22Rv1 (cell line): ENCODE results near the gene GNPDA1.

ENCODE experiments used
- H3K27ac ChIP-seq: fragments of 450-650 bp; 2 replicates; pipeline ENCODE4 v1.5.1; 2017
- ZFX ChIP-seq: fragments of 450-650 bp; IDR thresholded peaks from 2 replicates; pipeline ENCODE4 v1.6.1; 2017; ENCODE audit warnings: antibody characterized with exemption, borderline replicate concordance
- TF ChIP-seq, protein P1 (sequence below): fragments of 450-650 bp; IDR thresholded peaks from 2 replicates; pipeline ENCODE4 v1.5.1; 2017; ENCODE audit warnings: mild to moderate bottlenecking

GNPDA1 gene

DNA sequence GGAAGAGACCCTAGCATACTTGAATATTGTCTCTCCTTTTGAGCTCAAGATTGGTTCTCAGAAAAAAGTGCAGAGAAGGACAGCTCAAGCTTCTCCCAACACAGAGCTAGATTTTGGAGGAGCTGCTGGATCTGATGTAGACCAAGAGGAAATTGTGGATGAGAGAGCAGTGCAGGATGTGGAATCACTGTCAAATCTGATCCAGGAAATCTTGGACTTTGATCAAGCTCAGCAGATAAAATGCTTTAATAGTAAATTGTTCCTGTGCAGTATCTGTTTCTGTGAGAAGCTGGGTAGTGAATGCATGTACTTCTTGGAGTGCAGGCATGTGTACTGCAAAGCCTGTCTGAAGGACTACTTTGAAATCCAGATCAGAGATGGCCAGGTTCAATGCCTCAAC lies 34.4 kb downstream of the GNPDA1 start:
- no peak overlapping the region for H3K27ac ChIP-seq
- TF ChIP-seq, protein P1, sequence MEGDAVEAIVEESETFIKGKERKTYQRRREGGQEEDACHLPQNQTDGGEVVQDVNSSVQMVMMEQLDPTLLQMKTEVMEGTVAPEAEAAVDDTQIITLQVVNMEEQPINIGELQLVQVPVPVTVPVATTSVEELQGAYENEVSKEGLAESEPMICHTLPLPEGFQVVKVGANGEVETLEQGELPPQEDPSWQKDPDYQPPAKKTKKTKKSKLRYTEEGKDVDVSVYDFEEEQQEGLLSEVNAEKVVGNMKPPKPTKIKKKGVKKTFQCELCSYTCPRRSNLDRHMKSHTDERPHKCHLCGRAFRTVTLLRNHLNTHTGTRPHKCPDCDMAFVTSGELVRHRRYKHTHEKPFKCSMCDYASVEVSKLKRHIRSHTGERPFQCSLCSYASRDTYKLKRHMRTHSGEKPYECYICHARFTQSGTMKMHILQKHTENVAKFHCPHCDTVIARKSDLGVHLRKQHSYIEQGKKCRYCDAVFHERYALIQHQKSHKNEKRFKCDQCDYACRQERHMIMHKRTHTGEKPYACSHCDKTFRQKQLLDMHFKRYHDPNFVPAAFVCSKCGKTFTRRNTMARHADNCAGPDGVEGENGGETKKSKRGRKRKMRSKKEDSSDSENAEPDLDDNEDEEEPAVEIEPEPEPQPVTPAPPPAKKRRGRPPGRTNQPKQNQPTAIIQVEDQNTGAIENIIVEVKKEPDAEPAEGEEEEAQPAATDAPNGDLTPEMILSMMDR = no peak
- no peak for TF ChIP-seq ZFX

DNA sequence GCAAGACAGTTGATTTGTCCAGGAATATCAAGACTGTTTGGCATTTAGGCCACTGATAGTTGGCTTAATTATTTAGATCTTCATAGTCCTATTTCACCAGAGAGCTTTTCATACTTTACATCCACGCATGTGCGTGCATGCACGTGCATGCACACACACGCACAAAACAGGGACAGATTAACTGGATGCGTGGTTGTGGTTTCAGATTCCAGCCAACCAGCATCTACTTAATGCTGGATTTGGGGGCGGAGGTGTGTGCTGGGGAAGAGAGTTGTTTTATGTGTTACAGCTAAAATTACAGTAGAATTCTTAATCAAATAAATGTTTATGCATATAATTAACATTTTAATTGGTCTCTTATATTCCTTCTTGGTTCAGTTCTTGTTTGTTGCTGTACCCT lies 36.7 kb downstream of the GNPDA1 start:
- no peak overlapping the region for H3K27ac ChIP-seq
- TF ChIP-seq ZFX = no peak
- TF ChIP-seq, protein P1 = no peak

DNA sequence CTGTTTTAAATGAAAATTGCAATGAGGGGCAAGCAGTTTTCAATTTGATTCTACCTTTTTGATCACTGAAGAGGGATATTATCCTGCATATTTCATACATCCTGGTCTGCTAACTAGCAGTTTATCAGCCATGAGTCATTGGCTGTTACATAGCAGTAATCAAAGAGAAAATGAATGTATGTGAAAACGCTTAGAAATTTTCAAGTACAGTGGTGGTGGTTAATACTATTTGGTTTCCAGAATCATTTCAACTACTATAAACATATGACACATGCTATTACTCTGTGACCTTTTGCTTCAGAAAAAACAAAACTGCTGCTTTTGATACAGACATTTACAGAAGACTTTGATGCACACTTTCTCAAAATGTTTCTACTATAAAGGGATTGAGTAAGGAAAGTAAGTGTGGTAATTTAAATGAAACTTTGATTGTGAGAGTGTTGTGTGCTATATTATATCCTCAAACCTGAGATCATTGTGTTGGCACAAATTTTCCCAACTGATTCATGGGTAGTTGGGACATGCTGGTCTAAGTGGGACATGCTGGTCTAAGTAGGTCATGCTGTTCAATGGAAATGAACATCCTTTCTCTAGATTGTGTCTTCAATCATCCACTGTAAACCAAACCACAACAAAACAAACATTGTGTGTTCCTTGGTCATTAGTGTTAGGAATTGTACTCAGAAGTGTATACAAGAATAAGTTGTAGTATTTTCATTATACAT lies 38.8 kb downstream of the GNPDA1 start:
- TF ChIP-seq ZFX = no peak
- TF ChIP-seq, protein P1 = no peak
- no peak overlapping the region for H3K27ac ChIP-seq

DNA sequence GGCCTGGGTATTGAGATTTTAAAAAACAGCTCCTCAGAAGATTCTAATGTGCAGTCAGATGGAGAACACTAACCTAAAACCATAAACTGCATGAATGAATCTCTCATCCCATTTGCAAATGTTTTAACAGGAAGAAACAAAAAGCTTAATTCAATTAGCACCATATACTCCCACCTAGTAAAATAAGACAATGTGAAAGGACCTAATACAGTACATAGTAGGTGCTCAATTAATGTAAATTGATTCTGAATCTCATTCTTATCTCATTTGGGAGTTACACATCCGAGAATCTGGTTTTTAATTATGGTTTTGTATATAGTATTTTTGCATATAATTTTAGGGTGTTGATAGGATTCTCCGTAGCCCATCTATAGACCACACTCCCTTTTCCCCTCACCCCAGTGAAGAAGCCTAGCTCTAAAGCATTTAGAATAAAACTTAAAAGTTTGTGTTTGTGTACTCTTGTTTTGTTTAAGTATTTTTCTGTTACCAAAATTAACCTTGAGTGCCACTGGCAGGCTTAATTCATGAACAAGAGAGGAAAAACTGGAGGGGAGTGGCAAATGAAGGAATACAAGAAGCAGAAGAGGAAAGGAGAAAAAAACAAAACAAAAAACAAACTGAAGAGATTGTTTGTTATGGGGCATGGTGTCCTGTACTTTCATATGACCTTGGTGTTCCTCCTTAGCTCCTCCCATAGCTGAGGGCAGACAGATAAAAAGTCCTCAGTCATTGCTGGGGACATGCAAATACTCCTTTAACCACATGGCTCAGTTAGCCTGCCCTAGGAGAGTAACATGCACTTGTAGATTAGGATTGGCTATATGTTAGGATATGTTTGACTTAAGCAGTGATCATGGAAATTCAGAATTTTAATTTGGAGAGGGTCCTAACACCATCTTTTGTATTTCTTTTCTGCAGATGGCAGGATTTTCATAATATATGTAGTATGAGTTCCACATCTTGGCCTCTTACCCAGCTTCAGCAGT lies 42.8 kb downstream of the GNPDA1 start:
- H3K27ac ChIP-seq = peak overlapping the region; percentile 75
- no peak for TF ChIP-seq ZFX
- TF ChIP-seq, protein P1 = no peak

DNA sequence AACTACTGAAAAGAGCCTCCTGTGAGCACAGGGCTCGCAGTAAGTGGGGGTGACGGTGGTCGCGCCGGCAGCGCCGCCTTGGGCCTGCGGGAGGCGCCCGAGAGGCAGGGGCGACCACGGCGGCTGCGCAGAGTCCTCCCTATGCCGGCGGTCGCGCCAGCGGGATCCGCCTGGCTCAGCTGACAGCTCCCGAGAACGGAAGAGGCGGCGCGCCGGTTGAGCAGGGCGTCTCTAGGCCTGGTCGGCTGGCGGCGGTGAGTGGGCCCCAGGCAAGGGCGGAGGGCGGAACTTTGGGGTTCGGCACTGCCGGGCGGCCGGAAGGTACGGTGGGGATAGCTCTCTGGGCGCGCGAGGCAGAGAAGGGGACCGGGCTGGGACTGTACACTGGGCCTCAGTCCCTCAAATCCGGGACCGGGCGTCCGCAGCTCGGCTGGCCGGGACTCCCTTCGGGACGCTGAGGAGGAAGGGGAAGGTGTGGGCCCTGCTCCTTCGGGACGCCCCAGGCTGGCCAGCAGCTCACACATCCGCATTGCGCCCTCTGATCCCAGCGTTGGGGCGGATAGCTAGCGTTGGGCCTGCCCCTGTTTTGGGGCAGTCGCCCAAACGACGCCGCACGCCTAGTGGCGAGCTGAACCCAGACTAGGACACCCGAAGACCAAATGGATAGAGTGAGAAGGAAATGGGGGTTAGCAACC lies 43.8 kb downstream of the GNPDA1 start, which contains the start of gene RNF14:
Gene RNF14 (plus strand): TSS at position 192 of the 695 bp plus-strand sequence. CDS start 4,484 bp downstream, outside the sequence.
- no peak for TF ChIP-seq ZFX
- TF ChIP-seq, protein P1 = peak; percentile 99
- peak within 1 kb of the TSS; percentile 75 for H3K27ac ChIP-seq

DNA sequence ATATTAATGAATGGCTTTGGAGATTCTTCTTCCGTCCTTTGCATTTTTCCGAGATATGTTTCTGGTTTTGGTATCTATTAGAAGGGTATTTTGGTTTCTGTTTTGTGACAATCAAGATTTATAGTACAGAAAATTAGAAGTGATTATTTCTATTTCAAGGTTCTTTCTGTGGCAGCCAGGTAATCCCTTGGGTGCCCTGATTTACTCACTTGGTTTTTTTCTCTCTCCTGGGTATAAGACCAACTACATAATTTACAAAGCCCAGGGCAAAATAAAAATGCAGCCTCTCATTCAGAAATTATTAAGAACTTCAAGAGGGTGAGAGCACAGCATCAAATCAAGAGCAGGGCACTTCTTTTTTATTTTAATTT lies 45.9 kb downstream of the GNPDA1 start:
- no peak overlapping the region for H3K27ac ChIP-seq

More for the DNA sequence above, 45.9 kb downstream of the GNPDA1 start:
- TF ChIP-seq, protein P1 = no peak
- no peak for TF ChIP-seq ZFX
